ENCODE data around the gene VAV2. TPM values are rescaled to one million over a fixed set of nuclear protein-coding genes. Genes with fewer than 3 reads are reported as not detected.

Gene VAV2
- total RNA-seq, 1 donor: 13.4 TPM

DNA sequence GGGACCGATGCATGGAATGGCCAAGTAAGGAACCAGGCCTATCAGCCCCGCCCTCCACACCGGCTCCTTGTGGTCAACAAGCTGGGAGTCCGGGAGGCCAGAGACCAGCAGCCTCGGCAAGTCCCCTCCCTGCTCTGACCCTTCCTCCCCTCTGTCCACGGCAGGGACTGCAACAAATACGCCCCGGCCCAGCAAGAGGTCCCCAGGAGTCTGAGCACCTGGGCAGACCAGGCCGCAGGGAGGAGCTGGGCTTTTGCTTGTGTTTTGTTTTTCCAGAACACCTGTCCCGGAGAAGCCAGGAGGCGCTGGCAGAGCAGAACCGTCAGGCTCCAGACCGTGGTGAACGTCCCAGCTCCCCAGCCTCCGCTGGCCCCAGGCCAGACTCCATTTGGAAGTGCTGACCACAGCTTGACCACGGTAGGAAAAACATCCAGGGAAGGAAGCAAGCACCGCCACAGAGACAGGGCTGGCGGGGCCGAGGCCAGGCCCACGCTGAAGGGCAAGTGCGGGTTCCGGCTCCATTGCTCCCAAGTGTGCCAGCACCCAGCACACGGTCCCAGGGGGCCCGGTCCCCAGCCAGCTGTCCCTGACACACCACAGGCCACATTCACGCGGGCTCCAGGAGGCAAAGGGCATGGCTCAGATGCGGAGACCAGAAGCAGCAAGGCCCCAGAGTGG, 56.7 kb downstream of the VAV2 start:
- DNase-seq (ENCODE audit: low read depth): peak; percentile 82
- no peak overlapping the region for H3K4me3 ChIP-seq (ENCODE audit: low read depth, low read length)
- TF ChIP-seq, protein P1, sequence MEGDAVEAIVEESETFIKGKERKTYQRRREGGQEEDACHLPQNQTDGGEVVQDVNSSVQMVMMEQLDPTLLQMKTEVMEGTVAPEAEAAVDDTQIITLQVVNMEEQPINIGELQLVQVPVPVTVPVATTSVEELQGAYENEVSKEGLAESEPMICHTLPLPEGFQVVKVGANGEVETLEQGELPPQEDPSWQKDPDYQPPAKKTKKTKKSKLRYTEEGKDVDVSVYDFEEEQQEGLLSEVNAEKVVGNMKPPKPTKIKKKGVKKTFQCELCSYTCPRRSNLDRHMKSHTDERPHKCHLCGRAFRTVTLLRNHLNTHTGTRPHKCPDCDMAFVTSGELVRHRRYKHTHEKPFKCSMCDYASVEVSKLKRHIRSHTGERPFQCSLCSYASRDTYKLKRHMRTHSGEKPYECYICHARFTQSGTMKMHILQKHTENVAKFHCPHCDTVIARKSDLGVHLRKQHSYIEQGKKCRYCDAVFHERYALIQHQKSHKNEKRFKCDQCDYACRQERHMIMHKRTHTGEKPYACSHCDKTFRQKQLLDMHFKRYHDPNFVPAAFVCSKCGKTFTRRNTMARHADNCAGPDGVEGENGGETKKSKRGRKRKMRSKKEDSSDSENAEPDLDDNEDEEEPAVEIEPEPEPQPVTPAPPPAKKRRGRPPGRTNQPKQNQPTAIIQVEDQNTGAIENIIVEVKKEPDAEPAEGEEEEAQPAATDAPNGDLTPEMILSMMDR (IDR thresholded peaks at IDR 0.05; ENCODE audit: insufficient read depth, low read depth, low read length): peak; percentile 21

DNA sequence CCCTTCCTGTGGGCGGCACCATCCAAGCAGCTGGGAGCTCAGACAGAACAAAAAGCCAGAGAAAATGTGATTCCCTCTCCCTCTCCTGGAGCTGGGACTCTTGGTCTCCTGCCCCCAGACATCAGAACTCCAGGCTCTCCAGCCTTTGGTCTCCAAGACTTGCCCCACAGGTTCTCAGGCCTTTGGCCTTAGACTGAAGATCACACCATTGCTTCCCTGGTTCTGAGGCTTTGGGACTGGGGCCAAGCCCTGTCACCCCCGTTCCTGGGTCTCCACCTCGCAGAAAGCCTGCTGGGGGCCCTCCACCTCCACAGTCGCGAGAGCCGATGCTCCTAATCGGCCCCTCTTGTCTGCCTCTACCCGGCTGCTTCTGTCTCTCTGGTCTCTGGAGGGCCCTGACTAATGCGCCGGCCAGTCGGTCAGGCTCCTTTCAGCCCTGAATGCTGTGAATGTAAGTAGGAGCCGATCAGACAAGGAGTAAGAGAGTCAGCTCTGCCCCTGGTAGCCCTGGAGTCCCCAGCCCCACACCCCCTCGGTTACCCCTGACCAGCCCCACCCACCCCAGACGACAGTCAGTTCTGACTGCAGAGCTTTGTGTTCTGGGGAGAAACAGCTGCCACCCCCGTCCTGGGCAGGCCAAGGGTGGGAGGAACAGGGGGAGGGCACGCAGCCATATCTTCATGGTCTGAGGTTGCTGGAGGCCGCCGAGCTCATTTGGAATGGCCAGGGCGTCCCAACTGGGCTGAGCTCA, 57.5 kb downstream of the VAV2 start:
- DNase-seq (ENCODE audit: low read depth): no peak
- H3K4me3 ChIP-seq (ENCODE audit: low read depth, low read length): no peak overlapping the region
- TF ChIP-seq, protein P1 (IDR thresholded peaks at IDR 0.05; ENCODE audit: insufficient read depth, low read depth, low read length): no peak

DNA sequence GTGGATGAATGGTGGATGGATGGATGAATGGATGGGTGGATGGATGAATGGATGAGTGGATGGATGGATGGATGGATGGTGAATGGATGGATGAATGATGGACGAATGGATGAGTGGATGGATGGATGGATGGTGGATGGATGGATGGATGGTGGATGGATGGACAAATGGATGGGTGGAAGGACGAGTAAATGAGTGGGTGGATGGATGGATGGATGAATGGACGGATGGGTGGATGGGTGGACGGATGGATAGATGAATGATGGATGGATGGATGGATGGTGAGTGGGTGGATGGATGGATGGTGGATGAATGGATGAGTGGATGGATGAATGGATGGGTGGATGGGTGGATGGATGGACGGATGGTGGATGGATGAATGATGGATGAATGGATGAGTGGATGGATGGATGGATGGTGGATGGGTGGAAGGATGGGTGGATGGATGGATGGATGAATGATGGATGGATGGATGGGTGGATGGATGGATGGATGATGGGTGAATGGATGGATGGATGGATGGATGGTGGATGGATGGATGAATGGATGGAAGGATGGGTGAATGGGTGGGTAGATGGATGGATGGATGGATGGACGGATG, 58.6 kb downstream of the VAV2 start:
- TF ChIP-seq, protein P1 (IDR thresholded peaks at IDR 0.05; ENCODE audit: insufficient read depth, low read depth, low read length): no peak
- DNase-seq (ENCODE audit: low read depth): no peak
- no peak overlapping the region for H3K4me3 ChIP-seq (ENCODE audit: low read depth, low read length)

DNA sequence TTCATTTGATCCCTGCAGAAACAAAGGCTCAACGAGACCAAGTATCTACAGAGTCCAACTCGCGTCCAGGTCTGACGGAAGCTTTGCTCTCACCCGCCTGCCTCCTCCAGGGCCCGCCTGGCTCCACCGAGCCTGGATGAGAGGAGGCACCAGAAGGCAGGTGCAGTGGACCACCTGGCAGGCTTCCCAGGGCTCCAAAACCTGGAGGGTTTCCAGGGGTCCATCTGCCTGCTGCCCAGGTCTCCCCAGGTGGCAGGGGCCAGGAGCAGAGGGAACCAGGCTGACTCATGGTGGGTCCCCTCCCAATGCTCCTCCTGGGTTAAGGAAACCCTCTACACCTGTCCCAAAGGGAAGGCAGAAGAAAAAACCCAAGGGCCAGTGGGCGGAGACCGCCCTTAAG, 59.5 kb downstream of the VAV2 start:
- TF ChIP-seq, protein P1 (IDR thresholded peaks at IDR 0.05; ENCODE audit: insufficient read depth, low read depth, low read length): no peak
- no peak overlapping the region for H3K4me3 ChIP-seq (ENCODE audit: low read depth, low read length)
- DNase-seq (ENCODE audit: low read depth): no peak

DNA sequence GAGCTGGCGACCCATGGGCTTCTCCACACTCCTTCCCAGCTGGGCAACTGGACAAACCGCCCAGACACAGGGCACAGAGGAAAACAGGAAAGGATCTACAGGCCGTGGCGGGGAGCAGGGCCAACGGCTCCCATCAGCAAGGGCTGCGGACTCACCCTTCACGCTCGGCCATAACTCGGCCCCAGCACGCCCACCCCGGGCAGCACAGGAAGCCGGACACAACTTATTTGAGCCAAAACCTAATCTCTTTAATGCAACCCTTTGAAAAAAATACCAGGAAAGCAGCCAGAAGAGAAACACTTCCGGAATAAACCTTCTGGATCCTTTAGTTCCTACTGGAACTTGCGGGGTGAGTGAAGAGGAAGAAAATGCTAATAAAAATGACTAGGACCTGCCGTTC, 59.9 kb downstream of the VAV2 start:
- H3K4me3 ChIP-seq (ENCODE audit: low read depth, low read length): no peak overlapping the region
- DNase-seq (ENCODE audit: low read depth): peak; percentile 56
- TF ChIP-seq, protein P1 (IDR thresholded peaks at IDR 0.05; ENCODE audit: insufficient read depth, low read depth, low read length): no peak

DNA sequence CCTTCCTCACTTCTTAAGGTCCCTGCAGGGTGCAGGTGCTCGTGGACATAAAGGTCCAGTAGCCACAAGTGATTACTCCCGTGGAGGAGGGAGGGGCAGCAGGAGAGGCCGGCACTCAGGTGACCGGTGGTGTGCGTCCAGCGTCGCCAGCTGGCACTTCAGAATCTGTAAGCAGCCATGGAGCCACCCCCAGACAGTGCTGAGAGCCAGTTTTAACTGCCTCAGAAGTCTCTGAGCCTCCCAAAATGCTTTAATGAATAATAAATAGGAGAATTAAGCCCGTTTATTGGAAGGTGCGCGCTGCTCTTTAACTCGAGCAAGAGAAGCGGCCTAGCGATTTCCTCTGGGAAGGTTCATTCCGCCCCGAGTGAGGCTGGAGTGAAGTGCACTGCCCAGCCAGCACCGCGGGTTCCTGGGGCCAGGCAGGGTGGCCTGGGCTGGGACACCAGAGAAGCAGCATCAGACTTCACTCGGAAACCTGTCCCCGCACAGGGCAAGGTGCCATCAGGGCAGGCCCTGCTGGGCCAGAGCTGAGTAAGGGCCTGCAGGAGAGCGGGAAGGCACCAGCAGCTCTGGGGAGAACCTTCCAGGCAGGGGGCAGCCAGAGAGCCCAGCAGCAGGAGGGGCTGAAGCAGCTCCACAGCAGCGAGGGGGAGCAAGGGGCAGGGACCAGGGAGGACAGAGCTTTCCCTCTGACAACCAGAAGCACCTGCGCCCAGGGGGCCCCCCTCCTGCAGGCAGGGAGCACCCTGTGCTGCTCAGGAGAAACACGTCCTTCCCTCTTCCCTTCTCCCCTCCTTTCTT, 61.2 kb downstream of the VAV2 start:
- TF ChIP-seq, protein P1 (IDR thresholded peaks at IDR 0.05; ENCODE audit: insufficient read depth, low read depth, low read length): no peak
- H3K4me3 ChIP-seq (ENCODE audit: low read depth, low read length): no peak overlapping the region
- DNase-seq (ENCODE audit: low read depth): no peak

Measured in fibroblast of villous mesenchyme (primary cell).